Activated T-helper 1 cell treated with anti-CD3 and anti-CD28 coated beads, Interleukin-2, amount 50 U/mL, for 16 hours (primary cell): ENCODE results near the gene GADD45G.

Experiments
- DNase-seq, 2 donors: peaks; one replicate each; pipeline ENCODE4 v3.0.0-alpha.2; 2020; ENCODE audit warnings: low read depth in 1 of 2, low spot score in 1 of 2

GADD45G gene

DNA sequence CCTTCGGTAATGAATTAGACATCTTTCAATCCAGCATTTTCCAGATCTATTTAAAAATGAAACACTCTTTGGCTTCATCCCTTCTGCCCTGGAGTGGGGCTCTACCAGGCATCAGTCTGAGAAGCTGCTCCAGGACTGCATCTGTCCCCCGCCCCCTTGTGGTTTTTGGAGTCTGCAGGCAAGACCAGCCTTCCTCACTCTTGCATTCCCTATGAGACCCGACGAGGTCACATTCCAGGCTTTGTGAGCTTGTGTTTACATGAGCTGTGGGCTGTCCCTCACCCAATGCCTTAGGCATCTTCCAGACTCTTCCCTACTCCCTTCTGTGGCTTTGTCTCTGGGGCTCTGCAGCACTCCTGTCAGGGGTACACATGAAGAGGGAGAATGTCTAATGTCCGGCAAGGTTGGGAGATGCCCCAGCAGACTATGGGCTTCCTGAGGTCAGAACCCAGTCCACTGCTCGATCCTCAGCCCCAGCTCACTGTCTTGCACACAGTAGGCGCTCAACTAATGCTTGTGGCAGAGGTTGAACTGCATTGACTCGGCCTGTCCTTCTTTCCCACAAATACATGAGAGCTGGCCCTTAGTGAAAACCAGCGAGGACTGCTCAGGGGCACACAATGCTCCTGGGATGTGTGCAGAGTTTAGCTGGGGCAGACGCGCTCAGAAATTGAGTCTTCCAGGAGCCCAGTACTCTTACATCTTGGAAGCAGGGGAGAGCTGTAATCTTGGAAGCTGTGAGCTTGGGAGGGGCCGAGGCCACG is 11.7 kb upstream of the GADD45G start:
- DNase-seq = no peak

DNA sequence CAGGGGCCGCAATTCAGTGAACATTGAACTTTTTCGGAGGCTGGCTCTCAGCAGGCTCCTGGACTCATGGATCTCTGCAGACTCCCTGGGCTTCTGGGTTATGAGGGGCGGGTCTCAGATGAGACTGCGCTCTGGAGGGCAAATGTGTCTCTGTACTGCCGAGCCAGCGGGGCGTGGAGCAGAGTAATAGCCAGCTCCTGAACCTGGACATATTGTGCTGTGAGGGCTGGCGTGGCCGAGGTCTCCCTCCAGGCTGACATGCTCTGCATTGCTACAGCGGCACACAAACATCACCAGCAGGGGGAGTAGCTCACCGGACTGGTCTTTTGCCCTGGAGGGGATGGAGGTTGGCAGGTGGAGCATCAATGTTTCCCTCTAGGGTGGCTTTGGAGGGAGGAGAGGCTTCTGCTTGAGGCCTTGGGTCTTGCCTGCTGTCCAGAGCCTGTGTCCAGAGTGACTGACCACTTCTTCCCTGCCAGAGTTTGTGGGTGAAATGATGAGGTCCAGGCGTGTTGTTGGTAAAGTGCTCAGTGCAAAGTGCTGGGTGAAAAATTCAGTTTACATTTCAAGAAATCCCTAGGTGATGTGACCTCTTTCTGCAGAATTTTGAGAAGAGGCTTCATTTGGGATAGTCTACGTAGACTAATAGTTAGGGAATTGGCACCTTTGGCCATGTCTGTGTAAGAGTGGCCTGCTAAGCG is 10.9 kb upstream of the GADD45G start:
- peak; percentile 38 to 39 for DNase-seq

DNA sequence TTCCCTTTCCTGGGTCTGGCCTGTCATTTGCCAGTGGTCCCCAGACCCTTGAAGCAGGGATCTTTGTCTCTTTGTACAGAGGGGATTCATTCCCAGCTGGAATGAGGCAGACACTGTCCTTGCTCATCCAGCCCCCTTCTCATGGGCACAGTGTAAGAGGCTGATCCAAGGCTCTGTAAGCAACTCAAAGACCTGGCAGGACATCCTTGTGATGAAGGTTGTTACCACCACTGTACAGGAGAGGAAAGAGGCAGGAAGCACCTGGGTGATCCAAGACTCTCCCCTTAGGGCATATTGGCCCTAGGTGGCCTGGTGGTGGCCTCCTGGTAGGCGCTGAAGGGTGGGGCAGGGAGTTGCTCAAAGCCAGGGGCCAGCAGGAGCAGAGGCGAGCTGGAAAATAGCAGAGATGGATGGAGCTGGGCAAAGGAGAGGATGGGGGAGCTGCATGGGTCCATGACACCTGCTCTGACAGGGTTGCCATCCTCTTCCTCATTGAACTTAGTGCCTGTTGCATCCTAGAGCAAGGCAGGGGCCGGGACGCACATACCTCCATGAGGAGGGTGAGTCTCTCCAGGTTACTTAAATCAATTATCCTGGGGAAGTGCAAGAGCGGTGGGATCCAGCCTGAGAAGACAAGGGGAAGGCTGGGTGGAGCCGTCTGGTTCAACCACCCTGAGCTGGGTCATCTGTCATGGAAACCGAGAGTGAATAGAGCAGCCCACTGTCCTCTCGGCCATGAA is 9.8 kb upstream of the GADD45G start:
- no peak for DNase-seq

DNA sequence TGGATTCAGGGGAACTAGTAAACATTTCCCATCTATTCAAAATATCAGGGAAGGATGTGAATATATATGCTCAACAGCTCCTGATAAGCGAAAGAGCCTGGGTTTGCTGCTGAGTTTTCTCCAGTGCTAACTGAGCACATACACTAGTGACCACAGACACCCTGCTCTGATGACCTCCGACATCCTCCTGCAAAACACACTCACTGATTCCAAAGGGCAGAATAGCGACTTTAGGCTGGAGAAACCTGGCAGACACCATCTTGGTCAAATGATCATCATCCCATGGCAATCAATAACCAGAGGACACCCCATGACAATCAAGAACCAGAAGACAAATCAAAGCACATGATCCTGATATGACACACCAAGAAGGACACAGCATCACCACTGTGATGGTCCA is 9.2 kb upstream of the GADD45G start:
- DNase-seq = no peak

DNA sequence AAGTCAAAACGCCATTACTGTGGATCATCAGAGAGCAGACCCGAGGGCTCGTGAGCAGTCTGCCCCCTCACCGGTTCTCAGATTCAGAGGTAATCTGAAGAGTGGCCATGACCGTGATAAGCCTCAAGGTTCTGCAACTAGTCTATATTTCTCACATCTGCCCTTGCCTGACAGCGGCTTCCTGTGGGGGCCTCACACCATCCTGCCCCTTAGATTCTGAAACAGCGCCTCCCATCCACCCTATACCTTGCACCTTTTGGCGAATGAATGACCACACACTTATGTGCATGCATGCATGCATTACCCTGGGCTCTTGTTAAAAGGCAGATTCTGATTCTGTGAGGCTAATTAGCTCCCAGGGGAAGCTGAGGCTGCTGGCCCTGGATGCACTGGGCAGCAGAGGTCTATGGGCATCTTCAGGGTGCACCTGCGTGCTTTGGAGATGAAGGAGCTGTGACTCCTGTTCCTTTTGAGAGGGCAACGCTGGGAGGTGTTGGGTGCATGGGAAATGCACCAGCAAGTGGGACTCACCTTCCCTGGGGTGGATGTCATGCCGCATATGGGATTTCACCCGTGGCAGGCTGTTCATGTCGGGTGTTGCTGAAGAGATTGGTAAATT is 7.8 kb upstream of the GADD45G start:
- no peak for DNase-seq

DNA sequence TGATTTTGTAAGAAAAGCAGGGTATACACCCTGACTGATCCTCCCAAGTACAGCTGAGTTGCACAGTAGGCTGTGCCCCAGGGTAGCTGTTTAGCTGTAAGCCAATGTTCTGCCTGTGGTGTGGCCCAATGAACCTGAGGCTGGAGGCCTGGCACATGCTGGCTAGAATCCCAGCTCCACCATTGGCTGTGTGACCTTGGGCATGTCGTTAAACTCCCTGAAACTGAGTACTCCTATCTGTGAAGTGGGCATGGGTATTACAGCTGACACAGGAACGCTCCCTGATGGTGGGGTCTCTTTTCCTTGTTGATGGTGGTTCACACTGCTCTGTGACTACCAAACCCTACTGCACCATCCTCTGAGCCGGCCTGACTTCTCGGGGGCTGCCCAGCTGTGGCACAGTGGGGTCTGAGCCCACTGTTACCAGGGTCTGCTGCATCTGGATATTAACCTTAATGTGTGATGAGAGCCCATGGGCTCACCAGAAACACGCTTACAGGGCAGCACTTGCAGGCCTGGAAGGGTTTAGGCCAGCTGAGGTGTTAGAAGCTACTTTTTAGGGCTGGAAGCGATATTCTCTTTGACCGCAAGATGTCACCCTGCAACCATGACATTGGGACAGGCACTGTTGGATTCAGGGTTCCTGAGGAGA is 7.0 kb upstream of the GADD45G start:
- DNase-seq = no peak

DNA sequence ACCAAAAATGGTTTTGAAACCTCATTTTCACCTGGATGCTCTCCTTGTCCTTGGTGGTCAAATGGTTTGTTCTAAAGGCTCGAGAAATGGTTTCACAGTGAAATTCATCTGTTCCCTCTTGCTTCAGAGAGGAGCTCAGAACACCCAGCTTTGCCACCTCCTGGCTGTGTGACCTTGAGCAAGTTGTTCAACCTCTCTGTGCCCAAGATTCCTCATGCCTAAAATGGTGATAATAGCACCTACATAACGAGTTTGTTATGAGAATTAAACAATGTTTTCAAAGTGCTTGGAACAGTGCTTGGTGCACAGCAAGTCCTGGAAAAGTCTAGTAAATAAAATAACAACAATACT is 6.5 kb upstream of the GADD45G start:
- DNase-seq = no peak

DNA sequence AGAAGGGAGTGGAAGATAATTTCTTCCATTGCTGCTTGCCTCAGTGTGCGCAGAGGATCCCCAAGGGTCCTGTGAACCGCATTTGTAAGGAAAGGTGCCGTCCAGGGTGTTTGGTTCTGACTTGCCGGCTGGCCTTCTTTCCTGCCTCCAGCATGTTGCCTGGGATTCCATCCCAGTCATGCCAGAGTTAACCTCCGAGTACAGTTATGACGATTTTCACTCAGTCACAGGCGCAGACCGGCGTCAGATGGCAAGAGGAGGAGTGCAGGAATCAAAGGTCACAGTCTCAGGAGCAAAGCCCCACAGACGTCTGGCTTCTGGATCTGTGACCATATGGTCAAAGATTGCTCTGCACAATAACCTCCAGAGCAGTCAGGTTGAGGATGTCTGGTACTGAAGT is 5.9 kb upstream of the GADD45G start:
- DNase-seq = no peak

DNA sequence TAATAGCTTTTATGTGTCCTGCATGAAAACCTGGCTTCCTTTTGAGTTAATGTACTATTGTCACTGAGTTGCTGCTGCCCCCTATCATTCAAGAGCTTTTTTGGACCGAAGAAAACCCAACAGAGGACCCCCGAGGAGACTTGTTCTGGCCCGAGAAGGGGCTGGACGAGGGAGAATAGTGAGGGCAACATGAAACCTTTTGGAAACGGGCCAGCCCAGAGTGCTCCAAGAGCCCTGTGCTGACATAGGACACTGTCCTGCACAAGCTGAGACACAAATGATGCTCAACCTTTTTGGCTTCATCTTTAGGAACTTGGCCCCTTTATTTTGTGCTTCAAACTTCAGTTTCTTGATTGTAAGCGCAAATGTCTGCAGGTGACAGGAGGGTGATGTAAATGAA is 4.0 kb upstream of the GADD45G start:
- DNase-seq = no peak

DNA sequence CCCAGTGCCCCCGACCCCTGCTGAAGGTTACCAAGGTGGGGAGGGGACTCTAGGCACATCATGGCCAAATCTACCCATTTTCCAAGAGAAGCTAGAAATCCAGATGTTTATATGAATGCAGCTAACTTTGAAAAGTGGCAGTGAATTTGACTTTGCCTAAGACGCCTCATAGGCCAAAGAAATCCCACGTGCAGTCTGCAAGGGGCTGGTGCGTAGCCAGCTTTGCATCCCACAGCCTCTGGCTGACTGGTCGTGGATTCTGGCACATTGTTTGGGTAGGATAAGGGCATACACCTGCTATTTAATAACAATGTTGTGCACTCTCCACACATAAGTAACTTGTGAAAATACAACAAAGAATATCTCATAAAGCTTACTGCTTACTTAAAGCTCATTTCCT is 3.5 kb upstream of the GADD45G start:
- DNase-seq = no peak

DNA sequence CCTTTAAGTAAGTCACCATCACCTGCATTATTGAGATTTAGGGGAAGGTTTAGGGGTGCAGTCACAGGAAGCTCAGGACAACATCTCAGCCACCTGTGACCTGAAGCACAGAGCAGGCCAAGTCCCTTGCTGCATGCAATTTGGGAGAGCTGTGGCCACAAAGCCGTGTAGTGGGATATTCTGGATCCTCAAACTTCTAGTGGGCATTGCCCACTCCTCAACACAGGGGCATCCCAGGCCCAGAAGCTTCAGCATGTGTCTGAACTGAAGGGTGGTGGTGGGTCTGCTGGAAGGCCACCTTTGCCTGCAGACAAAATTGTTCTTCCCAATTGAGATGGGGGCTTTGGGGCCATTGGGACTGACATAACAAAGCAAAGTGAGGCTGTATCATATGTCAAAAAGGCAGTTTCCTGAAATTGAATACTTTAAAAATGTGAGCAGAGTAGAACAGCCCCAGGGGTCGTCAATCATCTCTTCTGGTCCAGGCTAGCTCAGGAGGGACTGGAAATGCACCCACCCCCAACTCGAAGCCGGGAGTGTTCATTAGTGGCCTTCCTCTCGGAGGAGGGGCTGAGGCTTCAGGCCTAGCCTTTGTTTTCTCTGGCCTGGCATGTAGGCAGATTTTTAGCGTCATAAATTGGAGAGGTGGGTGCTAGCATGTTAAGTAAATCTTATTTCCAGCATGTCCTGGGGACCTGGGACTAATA is 2.8 kb upstream of the GADD45G start:
- DNase-seq = no peak

DNA sequence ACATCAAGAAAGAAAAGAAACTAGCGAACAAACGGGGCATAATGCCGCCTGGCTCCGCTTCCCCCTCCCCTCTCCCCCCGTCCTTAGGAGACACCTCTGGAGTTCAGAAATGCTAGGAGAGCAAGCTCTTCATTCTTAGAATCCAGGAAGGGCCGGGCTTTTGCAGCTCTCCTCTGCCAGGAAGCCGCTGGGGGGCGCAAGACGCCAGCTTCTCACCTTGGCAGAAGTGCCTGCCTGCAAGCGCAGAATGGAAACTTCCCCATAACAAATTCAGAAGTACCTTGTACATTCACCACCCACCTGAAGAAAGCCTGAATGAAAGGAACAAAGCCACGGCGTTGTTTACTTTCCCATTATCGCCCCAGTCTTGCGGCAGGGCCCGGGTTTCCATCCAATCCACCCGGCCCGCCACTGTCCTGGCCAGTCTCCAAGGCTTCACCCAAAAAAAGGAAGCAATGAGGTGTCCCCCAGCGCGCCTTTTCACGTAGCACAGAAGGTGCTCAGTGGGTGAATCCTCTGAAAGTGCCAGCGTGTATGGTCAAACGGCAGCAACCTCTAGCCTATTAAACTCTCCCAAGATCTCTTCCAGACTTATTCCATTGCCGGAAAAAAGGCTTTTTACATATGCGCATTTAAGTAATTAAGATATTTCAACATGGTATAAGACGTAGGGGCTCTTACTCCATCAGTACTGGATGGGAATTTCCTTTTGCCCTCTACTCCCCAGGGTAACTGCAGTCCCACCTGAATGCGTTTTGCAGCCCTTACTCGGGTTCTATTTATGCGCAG is 1.6 kb upstream of the GADD45G start:
- peak; percentile 73 to 80 for DNase-seq

DNA sequence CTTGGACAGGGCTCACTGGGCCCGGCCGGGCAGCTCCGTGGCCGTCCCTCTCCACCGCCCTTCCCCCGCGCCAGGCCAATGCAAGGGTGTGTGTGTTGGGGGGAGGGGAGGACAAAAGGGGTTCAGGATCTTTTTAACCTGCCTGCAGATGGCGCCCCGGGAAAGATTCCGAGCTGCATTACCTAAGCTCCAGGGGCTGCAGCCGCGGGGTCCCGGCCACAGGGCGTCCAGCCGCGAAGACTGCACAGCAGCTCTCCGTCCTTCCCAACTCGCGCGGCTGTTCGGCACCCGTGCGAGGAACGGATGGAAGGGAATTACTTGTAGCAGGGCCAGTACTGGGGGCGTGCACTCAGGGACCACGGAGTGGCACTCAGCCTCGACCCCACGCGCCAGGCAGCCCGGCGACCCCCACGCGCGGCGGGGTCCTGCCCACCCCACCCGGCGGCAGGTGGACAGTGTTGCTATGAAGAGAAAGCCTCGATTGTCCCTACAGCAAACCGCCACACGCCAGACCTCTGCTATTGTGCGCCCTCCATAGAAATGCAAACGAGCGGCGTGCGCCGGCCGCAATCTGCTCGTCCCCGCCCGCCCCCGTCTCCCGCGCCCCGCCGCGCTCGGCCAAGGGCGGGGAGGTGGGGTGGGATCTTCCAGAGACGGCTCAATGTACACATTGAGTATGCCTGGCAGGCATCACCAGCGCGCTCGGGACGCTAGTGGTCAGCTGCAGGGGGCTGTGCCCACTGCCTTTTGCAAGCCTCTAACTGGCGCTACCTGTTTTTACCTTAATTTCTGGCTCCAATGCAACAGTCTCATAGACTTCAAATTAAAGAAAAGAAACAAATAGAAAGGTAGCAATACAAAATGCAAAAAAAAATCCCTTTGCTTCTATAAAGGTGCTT is 796 bp upstream of the GADD45G start:
- DNase-seq = no peak

DNA sequence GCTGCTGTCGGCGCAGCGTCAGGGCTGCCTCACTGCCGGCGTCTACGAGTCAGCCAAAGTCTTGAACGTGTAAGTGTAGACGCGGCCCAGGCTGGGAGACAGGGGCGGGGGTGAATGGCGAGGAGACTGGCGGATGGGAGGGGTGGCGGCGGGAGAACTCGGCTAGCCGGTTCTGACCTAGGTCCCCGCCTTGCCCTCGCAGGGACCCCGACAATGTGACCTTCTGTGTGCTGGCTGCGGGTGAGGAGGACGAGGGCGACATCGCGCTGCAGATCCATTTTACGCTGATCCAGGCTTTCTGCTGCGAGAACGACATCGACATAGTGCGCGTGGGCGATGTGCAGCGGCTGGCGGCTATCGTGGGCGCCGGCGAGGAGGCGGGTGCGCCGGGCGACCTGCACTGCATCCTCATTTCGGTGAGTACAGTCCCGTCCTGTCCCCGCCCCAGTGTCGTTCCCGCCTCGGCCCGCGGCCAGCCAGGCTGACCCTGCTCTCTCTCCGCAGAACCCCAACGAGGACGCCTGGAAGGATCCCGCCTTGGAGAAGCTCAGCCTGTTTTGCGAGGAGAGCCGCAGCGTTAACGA is 745 bp downstream of the GADD45G start:
- peak; percentile 24 to 26 for DNase-seq

DNA sequence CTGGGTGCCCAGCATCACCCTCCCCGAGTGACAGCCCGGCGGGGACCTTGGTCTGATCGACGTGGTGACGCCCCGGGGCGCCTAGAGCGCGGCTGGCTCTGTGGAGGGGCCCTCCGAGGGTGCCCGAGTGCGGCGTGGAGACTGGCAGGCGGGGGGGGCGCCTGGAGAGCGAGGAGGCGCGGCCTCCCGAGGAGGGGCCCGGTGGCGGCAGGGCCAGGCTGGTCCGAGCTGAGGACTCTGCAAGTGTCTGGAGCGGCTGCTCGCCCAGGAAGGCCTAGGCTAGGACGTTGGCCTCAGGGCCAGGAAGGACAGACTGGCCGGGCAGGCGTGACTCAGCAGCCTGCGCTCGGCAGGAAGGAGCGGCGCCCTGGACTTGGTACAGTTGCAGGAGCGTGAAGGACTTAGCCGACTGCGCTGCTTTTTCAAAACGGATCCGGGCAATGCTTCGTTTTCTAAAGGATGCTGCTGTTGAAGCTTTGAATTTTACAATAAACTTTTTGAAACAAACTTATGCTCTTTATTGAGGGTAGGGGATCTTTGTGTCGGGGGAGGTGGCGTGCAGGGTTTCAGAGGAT is 1.3 kb downstream of the GADD45G start:
- DNase-seq = no peak

DNA sequence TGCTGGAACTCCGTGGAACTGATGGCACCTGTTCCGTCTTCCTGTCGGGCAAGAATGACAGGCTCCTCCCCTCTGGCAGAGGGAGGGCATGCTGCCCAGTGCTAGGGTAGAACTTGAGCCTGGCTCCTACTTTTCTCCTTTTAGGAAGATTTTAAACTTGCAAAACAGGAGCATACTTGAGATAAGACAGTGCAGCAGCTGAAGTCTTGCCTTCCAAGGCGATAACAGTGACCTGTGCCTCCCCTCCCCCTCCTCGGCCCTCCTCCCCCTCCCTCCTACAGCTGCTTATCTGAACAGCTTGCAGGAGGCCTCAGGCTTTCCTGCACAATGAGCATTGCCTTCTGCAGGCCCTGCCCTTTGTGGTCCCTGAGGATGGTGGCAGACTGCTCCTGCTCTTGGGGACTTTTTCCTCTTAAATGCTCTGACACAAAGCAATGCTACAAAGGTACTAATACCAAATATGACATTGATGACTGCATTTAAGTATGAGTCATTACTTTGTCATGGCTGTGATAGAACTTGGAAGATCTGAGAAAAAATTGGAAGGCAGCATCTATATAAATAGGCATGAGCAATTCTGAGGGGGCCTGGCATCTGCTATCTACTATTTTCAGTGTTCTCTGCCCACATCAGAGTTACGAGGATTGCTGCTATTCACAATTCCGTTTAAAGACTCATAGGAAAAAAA is 2.0 kb downstream of the GADD45G start:
- DNase-seq = no peak

DNA sequence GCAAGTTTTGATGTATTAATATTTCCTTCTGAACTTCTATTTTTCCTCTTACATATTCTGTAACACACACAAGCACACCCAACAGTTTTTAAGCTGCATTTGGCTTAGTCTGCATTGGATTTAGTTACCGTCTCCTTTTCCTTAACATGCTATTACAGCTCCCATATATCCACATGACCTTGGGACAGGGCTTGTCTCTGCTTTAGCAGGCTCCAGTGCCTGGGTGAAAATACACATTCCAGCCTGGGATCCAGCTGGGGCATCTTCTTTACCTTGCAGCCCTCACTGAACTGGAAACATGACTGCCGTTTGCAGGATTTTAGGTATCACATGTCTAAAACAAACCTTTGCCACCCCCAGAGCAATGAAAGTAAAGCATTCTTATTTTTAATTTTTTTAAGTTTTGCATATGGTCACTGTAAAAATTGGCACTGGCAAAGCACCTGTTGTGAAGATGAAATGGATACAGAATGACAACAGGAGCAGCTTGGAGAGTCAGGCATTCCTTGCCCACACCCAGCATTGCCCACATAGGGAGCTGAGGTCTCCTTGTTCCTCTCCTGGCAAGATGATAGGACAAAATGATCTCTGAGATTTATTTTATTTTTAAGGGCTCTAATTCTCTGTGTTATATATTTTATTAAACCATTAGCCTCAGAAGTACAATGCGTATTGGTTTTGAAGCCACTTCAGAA is 4.0 kb downstream of the GADD45G start:
- no peak for DNase-seq
